Measurements from ENCODE around the gene MED19. TPM values are rescaled to one million over a fixed set of nuclear protein-coding genes. Genes with fewer than 3 reads are reported as not detected.

MED19 gene
- 33.6 and 36.5 TPM in 2 replicates for total RNA-seq

GRCh38 chr11:57711414-57712255, at the start of gene MED19:
Gene MED19, minus strand, starts transcription at chr11:57712215. Its CDS starts 36 bp downstream, at chr11:57712179.

DNA sequence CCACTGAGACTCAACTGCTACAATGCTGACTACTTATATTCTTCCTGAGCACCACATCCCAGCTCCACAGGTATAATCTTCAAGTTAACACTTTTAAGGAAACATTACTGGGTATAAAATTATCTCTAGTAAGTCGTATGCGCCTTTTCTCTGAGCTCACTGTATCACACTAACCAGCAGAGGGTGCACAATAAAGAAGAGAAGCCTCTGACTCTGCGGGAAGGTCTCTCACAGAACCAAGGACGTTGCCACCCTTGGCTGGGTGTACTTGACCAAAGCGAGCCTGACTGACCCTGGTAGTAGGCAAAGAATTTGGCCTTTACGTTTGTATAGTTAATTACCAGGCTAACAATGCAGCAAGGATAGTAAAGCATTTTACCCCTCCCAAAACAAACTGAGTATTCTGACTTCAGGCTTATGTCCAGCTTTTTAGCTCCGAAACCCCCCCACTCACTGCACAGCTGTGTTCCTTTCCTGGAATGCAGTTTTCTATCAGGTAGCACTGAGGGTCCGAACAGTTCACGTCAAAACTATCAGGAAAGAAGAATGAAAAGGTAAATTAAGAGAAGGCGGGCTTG, 39.8 kb upstream of the MED19 start, which contains the start of gene BTBD18:
Gene BTBD18, minus strand, starts transcription at position 144 of the 578 bp plus-strand sequence. CDS start 631 bp downstream, outside the sequence.

DNA sequence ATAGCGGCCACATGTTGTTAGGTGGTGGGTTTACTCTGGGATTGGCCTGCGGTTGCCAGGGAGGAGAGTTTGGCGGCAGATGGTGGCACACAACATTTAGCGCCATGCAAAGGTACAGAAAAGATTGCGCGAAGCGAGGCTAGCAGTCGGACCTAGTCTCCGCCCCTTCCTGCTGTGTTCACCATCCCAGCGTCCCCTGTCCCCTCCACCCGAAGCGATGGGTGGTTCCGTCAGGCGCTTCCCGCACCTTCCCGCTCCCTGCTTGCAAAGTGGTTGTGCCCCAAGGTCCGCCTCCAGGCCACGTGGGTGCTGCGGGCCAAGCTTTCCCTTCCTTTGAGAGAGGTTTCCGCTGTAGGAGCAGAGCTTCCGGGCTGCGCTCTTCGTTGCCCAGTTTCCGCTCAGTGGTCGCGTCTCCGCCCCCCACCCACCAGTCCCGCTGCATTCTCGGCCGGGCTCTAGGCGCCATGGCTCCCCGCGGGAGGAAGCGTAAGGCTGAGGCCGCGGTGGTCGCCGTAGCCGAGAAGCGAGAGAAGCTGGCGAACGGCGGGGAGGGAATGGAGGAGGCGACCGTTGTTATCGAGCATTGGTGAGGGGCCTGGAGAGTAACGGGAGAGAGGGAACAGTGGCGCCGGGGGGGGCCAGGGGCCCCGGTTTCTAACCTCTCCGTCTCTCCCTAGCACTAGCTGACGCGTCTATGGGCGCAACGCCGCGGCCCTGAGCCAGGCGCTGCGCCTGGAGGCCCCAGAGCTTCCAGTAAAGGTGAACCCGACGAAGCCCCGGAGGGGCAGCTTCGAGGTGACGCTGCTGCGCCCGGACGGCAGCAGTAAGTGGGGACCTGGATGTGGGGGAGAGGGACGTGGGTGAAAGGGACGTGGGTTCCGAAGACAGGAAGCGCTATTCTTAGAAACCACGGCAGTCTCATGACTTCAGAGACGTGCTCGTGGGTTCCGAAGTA, 29.4 kb upstream of the MED19 start, which contains the start of gene SELENOH:
Gene SELENOH, plus strand, starts transcription at position 360 of the 955 bp plus-strand sequence. Its CDS starts 105 bp downstream, at position 465.

DNA sequence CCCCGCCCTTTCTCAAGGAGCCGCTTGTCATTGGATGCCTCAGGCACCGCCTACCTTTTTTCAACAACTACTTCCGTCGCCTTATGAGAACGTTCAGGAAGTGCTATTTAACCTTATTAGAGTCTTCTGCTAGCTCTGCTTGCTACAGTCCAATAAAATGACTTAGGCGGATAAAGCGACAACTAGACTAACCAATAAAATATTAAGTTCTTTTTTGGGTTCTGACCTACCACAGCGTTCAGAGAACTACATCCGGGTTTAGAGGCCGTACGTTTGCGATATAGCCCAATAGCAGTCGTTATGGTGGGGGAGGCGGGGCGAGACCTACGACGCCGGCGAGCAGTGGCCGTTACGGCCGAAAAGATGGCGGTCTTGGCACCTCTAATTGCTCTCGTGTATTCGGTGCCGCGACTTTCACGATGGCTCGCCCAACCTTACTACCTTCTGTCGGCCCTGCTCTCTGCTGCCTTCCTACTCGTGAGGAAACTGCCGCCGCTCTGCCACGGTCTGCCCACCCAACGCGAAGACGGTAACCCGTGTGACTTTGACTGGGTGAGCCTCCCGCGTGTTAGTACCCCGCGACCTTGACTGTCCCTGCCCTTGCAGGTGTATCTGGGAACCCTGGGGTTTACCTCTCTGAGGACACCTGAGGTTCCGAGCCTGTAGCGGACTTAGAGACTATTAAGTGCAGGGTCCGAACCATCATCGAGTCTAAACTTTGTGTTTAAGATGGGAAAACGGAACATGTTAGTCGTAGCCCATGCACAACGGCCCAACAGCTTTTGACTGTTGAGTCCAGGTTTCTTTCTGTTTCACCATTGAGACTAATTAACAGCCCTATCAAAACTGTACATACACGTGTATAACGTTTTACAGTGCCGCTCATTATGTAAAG, 488 bp upstream of the MED19 start, which contains the start of gene TMX2:
Gene TMX2, plus strand, starts transcription at position 338 of the 895 bp plus-strand sequence. Its CDS starts 26 bp downstream, at position 364.

DNA sequence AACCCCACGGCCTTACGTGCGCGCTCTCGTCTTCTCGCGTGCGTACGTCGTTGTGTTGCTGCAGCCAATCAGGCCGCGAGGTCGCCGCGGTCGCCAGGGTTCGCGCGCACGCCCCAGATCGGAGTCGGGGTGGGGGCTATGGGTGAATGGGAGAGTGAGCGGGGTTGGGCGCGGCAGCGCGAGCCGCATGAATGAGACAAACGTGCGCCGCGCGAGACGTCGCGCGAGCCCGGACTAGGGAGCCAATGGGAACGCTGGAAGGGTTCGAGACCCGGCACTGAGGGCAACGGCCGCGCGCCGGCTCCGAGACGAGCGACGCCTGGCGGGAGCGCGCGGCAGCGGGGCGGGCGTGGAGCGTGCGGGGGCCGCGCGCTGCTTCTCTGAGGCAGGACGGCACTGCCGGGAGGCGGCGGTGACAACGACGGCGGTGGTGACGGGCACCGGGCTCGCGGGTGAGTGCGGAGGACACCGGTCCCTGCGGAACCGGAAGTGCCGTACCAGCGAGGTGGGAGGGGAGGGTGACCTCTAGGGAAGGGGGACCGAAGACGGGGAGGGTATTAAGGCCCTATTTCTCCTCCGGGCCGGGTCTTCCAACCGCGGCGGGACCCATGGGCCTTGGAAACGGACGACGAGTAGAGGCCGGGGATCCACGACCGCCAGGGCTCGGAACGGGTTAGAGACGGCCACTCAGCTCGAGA, 44.1 kb downstream of the MED19 start, which contains the start of gene ZDHHC5:
Gene ZDHHC5, plus strand, starts transcription at position 379 of the 698 bp plus-strand sequence. CDS start 4,977 bp downstream, outside the sequence.

GRCh38 chr11:57657194-57658022, 54.6 kb downstream of the MED19 start, which contains the start of gene CLP1:
Gene CLP1, plus strand, starts transcription at chr11:57657762. Its CDS starts 1,715 bp downstream, at chr11:57659477.

Other genes starting within 250 kb of the MED19 start
- gene SLC43A1, start 196.5 kb downstream of the MED19 start, total RNA-seq: 9.8 and 12.4 TPM in 2 replicates
- 37.6 and 71.2 TPM in 2 replicates for gene TIMM10, start 181.5 kb downstream of the MED19 start, total RNA-seq
- gene SMTNL1, start 174.6 kb downstream of the MED19 start, total RNA-seq: not detected in 2 replicates
- 11.9 and 50.8 TPM in 2 replicates for gene UBE2L6, start 144.5 kb downstream of the MED19 start, total RNA-seq
- 5.1 and 28.6 TPM in 2 replicates for gene SERPING1, start 114.5 kb downstream of the MED19 start, total RNA-seq
- gene YPEL4, start 62.3 kb downstream of the MED19 start, total RNA-seq: 0.38 TPM in 1 of 2 replicates, not detected in the other
- 13.6 and 14.7 TPM in 2 replicates for gene CLP1, start 54.5 kb downstream of the MED19 start, total RNA-seq
- gene ZDHHC5, start 44.1 kb downstream of the MED19 start, total RNA-seq: 45.6 and 59.2 TPM in 2 replicates
- 54.0 and 69.1 TPM in 2 replicates for gene TMX2, start 378 bp upstream of the MED19 start, total RNA-seq
- 141 and 172 TPM in 2 replicates for gene SELENOH, start 29.3 kb upstream of the MED19 start, total RNA-seq
- not detected in 2 replicates for gene BTBD18, start 39.6 kb upstream of the MED19 start, total RNA-seq
- 76.8 and 97.1 TPM in 2 replicates for gene CTNND1, start 49.6 kb upstream of the MED19 start, total RNA-seq